ENCODE results near the gene NOS3. TPM values are rescaled to one million over a fixed set of nuclear protein-coding genes. Genes with fewer than 3 reads are reported as not detected.
A peak's percentile ranks its signal among the peaks of the same experiment; 100 is the strongest.

NOS3 gene
- total and polyA plus RNA-seq, 2 donors (not counting 3 experiments of a cell fraction or from before 2014, with no cell fraction given), result 82.8 to 95.1 TPM

GRCh38 chr7:151013733-151014497 lies 23.1 kb downstream of the NOS3 start:
- H3K79me2 ChIP-seq (ENCODE audit: control insufficient read depth, insufficient read depth, low read length), result no peaks in the 10 kb centered on the region
- CTCF ChIA-PET, result interaction anchor here (0.8 to 4.0 kb wide), 3 partner anchors 28 to 116 kb away, joined by 3 to 18 read pairs (median 11); no protein-coding TSS in a partner anchor
- DNase-seq (ENCODE audit: low read depth, low spot score), result no peak

More at GRCh38 chr7:151013733-151014497, 23.1 kb downstream of the NOS3 start:
- FAIRE-seq, result no peak
- H4K20me1 ChIP-seq (replicated peaks; ENCODE audit: control insufficient read depth, extremely low read depth, insufficient read depth, low read length), result no peaks in the 10 kb centered on the region
- dilution Hi-C loops (cut with MboI; ENCODE audit: extremely low pct_ligation_motif_present, low sequenced_read_pairs), result no loop called here
- BruUV-seq (replicated peaks), result TSS peak; percentile 74
- no peak overlapping the region for H3K4me3 ChIP-seq (replicated peaks in 1 of 3; ENCODE audit: insufficient read depth in 1 of 3, low read depth in 1 of 3, low read length in 3 of 3)
- intact Hi-C loops (cut with micrococcal nuclease), result no loop called here
- H3K4me1 ChIP-seq (ENCODE audit: control insufficient read depth, extremely low read depth, insufficient read depth, low read length), result peaks cover 14% of the 10 kb centered on the region
- no peak overlapping the region for H3K27ac ChIP-seq (ENCODE audit: insufficient read depth, low read depth, low read length)
- H3K27me3 ChIP-seq (ENCODE audit: control insufficient read depth in 2 of 2, insufficient read depth in 2 of 2, low read length in 2 of 2), result no peaks in the 10 kb centered on the region
- H3K4me2 ChIP-seq (ENCODE audit: insufficient read depth, low read length), result no peak overlapping the region
- H3K36me3 ChIP-seq (ENCODE audit: control insufficient read depth in 2 of 2, extremely low read depth in 1 of 2, insufficient read depth in 2 of 2, low read length in 2 of 2), result peaks cover 0 to 21% of the 10 kb centered on the region in 2 experiments
- no peaks in the 10 kb centered on the region for H3K9me1 ChIP-seq (replicated peaks; ENCODE audit: control insufficient read depth, extremely low read depth, insufficient read depth, low read length)
- no peak overlapping the region for H3K9ac ChIP-seq (replicated peaks; ENCODE audit: extremely low read depth, insufficient read depth, low read length)
- TF ChIP-seq CTCF (IDR thresholded peaks at IDR 0.05; ENCODE audit: extremely low read depth in 1 of 2, insufficient read depth in 1 of 2, low read depth in 1 of 2, low read length in 2 of 2) (no peak), GATA2 (IDR thresholded peaks at IDR 0.05; ENCODE audit: insufficient read depth, insufficient read length, low read depth, low read length) (no peak), MAX (IDR thresholded peaks at IDR 0.05; ENCODE audit: insufficient read depth, insufficient read length) (no peak), EZH2 (IDR thresholded peaks at IDR 0.05; ENCODE audit: borderline replicate concordance, low read depth, low read length, severe bottlenecking) (no peak), JUN (IDR thresholded peaks at IDR 0.05; ENCODE audit: borderline replicate concordance, insufficient read depth, insufficient read length, low read depth) (no peak)
- no peak overlapping the region for H2AFZ ChIP-seq (ENCODE audit: low read depth, low read length)
- H3K9me3 ChIP-seq (replicated peaks; ENCODE audit: control insufficient read depth, insufficient read depth, low read length), result no peaks in the 10 kb centered on the region
- POLR2A ChIA-PET, result no interaction called here
